GM21515 (cell line): Measurements from ENCODE around the gene IFNL1.
"Not testable (repeated sequence)": the region's sequence is repeated elsewhere in the genome, so short reads cannot be mapped to it uniquely, and the experiment has no call there.

Source experiments
- ATAC-seq: cut with Tn5 transposase; IDR thresholded peaks from one replicate; pipeline ENCODE4 v1.9.1; 2021; ENCODE audit not compliant: unreplicated experiment

IFNL1 gene

DNA sequence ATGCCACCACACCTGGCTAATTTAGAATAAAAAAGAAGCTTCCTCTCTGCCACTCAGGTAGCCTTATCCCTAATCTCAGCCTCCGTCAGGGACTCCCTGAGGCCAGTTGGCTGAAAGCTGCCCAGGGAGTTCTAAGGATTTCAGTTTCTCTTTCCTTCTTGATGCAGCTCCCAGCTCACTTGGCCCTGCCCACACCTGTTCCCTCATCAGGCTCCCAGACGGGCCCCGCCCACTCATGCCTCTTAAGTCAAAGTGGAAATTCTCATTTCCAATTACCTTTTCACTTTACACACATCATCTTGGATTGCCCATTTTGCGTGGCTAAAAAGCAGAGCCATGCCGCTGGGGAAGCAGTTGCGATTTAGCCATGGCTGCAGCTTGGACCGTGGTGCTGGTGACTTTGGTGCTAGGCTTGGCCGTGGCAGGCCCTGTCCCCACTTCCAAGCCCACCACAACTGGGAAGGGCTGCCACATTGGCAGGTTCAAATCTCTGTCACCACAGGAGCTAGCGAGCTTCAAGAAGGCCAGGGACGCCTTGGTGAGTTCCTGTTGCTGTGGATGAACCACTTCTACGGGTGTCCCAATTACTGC, at the start of gene IFNL1:
IFNL1 (plus strand) TSS at position 353 of the 591 bp plus-strand sequence; CDS start at position 368, 15 bp downstream.
- ATAC-seq = no peak

DNA sequence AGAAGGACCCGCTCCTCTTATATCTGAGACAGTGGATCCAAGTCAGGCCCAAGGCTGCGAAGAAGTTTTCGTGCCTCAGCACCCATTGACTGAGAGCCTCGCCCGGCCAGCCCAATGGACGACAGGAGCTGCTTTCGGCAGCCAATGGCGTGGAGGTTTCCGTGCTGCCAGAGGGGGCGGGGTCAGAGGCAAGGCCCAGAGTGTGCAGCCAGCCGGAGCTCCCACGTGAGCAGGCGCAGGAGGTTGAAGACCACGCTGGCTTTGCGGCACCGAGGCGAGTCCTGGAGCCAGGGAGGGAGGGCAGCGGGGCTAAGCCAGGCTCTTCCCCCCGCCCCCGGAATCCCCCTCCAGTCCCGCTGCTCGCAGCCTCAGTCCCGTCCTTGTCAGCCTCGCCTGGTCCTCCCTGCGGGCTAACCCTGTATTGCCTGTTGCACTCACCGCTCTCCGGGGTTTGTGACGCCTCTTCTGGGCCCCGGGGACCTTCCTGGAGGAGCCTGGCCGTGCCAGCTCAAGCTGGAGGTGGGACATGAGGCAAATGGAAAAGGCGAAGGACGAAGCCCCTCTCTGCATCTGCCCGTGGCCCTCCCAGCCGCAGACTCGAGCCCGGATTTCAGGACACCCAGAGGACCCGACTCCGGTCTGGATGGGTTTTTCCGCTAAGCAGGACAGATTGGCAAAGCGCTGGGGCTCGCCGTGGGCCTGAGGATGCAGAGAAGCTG, 49.1 kb upstream of the IFNL1 start:
- ATAC-seq = no peak

DNA sequence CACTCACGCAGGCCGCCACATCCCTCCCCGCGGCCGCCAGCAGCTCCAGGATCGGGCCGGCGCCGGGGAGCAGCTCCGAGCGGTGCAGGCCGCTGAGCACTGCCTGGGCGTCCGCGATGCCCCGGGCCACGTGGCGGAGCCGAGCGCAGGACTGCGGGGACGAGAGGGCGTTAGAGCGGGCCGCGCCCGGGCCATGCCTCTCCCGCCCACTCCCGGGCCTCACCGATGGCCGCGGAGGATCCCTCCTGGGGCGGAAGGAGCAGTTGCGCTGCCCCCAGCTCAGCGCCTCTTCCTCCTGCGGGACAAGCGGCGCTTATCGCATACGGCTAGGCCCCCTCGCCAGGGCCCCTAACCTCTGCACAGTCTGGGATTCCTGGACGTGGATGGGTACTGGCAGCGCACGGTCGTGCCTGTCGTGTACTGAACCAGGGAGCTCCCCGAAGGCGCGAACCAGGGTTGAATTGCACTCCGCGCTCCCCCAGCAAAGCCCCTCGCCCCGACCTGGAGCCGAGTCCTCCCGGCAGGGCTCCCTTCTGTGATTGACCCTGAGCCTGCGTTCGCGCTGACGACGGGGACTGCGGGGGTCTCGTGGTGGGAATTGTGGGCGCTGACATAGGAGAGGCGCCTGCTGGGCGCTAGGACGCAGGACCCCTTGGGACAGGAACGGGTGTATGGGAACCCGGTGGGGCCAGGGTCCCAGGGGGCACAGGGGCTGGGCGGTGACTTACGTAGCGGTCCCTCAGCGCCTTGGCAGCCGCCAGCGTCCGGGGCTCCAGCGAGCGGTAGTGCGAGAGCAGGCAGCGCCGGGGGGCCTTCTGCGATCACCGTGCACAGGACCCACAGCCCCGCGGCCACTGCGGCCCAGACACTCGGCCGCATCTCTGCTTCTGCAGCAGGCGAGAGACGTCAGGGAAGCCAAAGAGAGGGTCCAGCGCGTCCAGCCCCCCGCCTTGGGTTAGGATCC, 48.2 kb upstream of the IFNL1 start:
- ATAC-seq = no peak

DNA sequence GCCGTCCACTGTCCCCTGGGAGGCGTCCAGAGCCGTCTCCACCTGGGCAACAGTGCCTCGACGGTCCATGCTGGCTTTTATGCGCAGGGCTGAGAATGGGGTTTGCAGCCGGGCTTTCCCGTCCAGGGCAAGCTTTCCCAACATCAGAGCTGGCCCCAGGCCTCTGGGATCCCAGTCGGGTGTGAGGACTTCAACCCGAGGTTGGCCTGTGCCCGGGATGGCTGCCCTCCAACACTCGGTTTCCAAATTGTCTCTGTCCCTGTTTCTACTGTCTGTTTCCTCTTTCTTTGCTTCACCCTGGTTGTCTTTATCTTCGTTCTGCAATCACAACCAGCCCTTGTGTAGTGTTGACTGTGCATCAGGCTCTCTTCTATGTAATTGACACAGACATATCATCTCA, 47.4 kb upstream of the IFNL1 start, which contains the start of gene IFNL4:
IFNL4 (minus strand) TSS at position 51 of the 400 bp plus-strand sequence.
- no peak for ATAC-seq

DNA sequence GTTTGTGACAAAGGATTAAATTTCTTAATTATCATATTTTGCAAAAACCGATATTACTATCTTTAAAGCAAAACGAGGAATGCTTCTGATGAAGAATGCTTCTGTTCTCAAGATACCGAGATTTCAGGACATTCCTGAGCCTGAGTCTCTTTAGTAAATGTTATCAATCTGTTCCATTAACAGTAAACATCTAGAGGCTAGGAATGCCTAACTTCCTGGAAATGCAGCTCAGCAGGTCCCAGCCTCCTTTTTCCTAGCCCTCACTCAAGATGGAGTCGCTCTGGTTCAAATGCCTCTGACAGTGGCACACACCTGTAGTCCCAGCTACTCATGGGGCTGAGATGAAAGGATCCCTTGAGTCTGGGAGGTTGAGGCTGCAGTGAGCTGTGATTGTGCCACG, 45.1 kb upstream of the IFNL1 start:
- no peak for ATAC-seq

DNA sequence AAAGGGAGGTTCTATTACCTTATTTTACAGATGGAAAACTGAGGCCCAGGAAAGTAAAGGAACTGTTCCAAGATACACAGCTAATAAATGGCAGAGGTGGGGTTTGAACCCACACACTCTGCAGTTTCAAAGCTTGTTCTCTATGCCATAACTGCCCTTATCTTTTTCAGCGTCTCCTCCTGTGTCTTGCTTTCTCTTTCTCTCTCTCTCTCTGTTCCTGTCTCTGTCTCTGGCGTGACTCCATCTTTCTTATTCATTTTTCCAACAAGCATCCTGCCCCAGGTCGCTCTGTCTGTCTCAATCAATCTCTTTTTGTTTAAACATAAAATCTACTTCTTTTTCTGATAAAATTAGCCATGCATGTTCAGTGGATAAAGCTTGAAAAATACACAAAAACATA, 44.4 kb upstream of the IFNL1 start:
- no peak for ATAC-seq

DNA sequence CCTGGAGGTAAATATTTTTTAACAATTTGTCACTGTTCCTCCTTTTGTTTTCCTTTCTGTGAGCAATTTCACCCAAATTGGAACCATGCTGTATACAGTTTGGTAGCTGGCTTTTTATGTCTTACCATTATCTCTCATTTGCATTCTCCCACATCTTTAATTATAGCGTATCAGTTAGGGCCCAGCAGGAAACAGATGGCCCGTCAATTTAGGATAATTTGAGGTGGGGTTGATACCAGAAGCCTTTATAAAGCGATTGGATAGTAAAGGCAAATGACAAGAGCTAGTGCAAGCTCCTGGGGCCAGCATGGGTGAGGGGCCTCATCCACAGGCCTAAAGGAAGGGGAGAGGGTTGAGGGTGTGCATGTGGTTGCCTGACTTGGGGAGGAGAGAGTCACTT, 43.7 kb upstream of the IFNL1 start:
- ATAC-seq = no peak

DNA sequence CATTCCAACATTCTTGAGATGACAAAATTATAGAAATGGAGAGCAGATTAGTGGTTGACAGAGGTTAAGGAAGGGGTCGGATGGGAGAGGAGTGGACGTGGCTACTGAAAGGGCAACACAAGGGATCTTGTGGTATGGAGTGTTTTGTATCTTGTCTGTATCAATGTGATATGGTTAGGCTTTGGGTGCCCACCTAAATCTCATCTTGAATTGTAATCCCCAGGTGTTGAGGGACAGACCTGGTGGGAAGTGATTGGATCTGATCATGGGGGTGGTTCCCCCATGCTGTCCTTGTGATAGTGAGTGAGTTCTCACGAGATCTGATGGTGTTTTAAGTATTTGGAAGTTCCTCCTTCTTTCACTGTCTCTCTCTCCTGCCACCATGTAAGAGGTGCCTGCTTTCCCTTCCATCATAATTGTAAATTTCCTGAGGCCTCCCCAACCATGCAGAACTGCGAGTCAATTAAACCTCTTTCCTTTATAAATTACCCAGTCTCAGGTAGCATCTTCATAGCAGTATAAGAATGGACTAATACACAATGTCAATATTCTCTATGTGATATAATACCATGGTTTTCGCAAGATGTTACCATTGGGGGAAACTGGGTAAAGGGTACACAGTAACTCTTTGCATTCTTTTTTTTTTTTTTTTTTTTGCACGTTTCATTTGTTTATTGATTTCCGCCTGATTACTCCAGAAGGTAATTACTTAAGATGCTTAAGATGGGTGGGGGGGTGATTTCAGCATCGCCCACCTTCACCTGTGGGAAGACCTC, 42.6 kb upstream of the IFNL1 start:
- no peak for ATAC-seq

DNA sequence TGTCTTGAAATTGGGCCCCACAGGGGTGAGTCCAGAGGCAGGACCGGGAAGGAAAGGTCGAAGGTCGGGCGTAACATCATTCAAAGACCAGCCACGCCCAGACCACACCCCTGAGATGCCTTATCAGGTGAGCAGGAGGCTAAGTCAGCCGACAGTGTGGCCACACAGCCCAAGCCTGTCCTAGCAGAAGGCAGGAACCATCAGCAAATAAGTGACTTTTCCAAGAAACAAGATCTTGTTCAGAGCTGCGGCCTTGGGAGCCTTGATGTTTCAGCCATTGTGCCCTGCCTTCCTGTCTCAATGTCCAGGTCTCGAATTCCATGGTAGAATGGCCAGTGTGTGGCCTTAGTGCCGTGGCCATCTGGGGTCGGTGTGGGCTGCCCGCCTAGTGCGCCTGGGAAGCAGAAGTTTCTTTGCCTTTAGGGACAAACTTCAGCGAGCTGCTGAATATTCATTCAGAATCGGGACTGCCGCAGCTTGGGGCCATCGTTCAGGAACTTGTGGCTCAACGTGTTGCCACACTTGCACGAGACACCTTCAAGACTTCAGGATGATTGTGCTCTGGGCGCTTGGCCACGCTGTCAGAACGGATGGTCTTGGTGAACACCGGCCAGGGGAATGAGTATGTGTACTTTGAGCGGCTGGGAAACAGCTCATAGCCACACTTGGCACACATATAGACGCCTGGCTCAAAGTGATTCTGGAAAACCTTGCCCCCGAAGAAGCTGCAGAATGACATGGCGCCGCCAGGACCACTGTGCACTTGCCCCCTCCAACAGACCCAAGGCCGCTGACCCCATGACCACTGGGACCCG, 41.5 kb upstream of the IFNL1 start:
- no peak for ATAC-seq

DNA sequence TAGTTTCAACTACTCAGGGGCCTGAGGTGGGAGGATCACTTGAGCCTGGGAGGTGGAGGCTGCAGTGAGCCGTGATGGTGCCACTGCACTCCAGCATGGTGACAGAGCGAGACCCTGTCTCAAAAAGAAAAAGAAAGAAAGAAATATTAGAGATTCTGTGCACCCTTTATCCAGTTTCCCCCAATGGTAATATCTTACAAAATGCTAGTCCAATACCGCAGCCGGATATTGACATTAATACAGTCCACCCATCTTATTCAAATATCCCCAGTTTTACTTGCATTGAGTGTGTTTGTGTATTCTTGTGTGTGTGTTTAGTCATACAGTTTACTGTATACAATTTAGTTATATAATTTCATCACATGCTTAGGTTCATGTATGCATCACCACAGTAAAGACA, 39.0 kb upstream of the IFNL1 start:
- no peak for ATAC-seq

DNA sequence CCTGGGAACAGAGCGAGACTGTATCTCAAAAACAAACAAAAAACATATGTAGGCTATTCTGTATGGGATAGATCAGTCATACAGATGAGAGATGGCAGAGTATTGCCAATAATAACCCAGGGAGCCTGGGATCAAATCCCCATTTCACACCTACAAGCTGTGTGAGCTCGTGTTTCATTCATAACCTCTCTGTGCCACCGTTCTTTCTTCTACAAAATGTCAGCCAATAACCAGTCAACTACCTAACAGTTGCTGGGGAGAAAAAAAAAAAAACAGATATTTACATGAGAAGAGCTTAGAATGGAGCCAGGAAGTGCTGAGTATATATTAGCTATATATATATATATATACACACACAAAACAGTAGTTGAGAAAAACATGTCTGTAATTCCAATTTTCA, 34.5 kb upstream of the IFNL1 start:
- ATAC-seq = no peak

DNA sequence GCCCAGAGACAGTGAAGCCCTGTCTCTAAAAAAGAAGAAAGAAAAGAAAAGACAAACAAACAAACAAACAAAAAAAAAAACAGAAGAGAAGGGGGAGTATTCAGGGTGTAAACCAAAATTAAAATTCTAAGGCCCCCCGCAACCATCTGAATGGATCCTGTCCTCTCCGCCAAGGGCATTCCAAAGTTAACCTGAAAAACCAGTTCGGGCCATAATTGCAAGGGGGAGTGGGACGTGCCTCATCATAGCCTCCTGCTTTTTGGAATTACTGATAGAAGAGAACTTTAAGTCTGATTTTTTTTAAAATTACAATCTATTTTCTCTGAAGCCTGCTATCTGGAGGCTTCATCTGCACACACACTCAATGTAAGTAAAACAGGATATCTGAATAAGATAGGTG, 33.7 kb upstream of the IFNL1 start:
- ATAC-seq = no peak

DNA sequence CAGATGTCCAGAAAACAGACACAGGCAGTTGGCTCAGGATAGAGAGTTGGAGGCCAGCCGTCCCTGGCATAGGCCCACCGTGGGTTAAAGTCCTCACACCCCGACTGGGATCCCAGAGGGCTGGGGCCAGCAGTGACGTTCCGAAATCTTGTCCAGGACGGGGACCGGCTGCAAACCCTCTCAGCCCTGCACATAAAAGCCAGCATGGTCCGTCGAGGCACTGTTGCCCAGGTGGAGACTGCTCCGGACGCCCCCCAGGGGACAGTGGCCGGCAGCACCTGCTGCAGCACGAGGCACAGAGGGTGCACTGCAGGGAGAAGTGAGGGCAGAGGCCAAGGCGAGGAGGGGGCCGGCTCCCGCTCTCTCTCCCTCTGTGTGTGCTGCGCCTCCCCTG, 32.3 kb upstream of the IFNL1 start:
- no peak for ATAC-seq

DNA sequence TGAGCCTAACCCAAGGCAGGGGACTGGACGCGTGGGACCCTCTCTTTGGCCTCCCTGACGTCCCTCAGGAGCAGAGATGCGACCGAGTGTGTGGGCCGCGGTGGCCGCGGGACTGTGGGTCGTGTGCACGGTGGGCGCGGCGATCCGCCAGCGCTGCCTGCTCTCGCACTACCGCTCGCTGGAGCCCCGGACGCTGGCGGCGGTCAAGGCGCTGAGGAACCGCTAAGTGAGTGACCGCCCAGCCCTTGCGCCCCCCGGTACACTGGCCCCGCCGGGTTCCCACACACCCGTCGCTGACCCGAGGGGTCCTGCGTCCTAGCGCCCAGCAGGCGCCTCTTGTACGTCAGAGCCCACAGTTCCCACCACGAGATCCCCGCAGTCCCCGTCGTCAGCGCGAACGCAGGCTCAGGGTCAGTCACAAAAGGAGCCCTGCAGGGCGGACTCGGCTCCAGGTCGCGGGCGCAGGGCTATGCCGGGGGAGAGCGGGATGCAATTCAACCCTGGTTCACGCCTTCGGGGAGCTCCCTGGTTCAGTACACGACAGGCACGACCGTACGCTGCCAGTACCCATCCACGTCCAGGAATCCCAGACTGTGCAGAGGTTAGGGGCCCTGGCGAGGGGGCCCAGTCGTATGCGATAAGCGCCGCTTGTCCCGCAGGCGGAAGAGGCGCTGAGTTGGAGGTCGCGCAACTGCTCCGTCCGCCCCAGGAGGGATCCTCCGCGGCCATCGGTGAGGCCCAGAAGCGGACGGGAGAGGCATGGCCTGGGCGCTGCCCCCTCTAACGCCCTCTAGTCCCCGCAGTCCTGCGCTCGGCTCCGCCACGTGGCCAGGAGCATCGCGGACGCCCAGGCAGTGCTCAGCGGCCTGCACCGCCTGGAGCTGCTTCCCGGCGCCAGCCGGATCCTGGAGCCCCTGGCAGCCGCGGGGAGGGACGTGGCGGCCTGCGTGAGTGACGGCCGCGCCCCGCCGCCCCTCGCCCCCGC, 31.6 kb upstream of the IFNL1 start:
- no peak for ATAC-seq

DNA sequence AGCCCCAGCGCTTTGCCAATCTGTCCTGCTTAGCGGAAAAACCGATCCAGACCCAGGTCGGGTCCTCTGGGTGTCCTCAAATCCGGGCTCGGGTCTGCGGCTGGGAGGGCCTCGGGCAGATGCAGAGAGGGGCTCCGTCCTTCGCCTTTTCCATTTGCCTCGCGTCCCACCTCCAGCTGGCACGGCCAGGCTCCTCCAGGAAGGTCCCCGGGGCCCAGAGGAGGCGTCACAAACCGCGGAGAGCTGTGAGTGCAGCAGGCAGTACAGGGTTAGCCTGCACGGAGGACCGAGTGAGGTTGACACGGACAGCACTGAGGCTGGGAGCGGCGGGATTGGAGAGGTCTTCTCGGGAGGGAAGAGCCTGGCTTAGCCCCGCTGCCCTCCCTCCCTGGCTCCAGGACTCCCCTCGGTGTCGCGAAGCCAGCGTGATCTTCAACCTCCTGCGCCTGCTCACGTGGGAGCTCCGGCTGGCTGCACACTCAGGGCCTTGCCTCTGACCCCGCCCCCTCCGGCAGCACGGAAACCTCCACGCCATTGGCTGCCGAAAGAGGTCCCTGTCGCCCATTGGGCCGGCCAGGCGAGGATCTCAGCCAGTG, 30.8 kb upstream of the IFNL1 start:
- ATAC-seq = no peak

DNA sequence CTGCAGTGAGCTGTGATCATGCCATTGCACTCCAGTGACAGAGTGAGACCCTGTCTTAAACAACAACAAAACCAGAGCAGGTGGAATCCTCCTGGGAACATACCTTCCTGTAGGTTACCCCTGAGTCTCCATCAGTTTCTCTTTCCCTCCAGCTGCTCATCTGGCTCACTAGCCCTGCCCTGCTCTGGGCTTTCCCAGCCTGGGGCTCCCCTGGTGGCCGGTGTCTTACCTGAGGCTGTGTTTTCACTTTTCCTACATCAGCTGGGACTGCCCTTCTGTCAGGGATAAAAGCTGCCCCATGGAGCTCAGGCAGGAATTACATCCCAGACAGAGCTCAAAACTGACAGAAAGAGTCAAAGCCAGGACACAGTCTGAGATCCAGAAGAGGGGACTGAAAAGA, 28.1 kb upstream of the IFNL1 start, which contains the start of gene IFNL2:
IFNL2 (plus strand) TSS at position 312 of the 400 bp plus-strand sequence. CDS start 173 bp downstream, outside the sequence.
- ATAC-seq = not testable (repeated sequence)

DNA sequence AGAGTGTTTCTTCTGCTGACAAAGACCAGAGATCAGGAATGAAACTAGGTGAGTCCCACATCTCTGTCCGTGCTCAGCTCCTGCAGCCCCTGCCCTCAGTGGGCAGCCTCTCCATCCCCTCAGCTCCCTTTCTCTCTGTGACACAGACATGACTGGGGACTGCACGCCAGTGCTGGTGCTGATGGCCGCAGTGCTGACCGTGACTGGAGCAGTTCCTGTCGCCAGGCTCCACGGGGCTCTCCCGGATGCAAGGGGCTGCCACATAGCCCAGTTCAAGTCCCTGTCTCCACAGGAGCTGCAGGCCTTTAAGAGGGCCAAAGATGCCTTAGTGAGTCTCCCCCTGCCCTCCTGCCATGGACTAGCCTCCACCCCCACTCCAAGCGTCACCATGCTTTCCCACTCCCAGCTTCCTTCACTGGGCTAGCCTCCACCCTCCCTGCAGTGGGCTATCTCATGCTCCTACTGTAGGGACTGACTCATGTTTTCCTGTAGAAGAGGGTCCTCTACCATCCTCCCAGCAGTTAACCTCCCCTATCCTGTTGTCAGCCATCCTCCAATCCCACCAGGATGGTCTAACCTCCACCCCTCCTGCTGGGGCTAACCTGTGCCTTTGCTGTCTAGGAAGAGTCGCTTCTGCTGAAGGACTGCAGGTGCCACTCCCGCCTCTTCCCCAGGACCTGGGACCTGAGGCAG, 27.5 kb upstream of the IFNL1 start:
- not testable (repeated sequence) for ATAC-seq

DNA sequence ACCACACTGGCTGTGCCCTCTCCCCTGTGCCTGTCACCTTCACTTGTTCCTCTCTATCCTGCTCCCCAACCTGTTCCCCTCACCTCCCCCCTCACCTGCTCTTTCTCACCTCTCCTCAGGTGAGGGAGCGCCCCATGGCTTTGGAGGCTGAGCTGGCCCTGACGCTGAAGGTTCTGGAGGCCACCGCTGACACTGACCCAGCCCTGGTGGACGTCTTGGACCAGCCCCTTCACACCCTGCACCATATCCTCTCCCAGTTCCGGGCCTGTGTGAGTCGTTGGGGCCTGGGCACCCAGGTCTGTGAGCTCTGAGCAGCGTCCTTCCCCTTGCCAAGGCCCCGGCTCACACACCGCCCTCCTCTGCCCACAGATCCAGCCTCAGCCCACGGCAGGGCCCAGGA, 26.8 kb upstream of the IFNL1 start:
- ATAC-seq = not testable (repeated sequence)
